Left renal pelvis (tissue), 4 donors: Measurements from ENCODE around the gene ARPC4. TPM values are rescaled to one million over a fixed set of nuclear protein-coding genes. Genes with fewer than 3 reads are reported as not detected.
"Not testable (repeated sequence)": the region's sequence is repeated elsewhere in the genome, so short reads cannot be mapped to it uniquely, and the experiment has no call there.

Experiments
- DNase-seq, 4 donors: peaks; one replicate each; pipeline ENCODE4 v3.0.0-alpha.2; 2013; ENCODE audit warnings: low read depth in 4 of 4, low spot score in 3 of 4
- polyA plus RNA-seq, 4 donors: library from polyadenylated mRNA; unstranded; fragments of 120-200 nt; gene quantifications; one replicate each; pipeline ENCODE4 v1.2.1, GENCODE V29; 2013; ENCODE audit not compliant: insufficient read length in 4 of 4

The ARPC4 gene
- polyA plus RNA-seq, 4 donors: 103 to 150 (median 131) TPM

- peak in 2 of 4 donors; percentile 50 to 57 for DNase-seq
Observed at GRCh38 chr3:9769426-9770275, 23.2 kb upstream of the ARPC4 start, which contains the start of gene CAMK1. CAMK1 (minus strand) TSS chr3:9769947; CDS start chr3:9767749, 2,198 bp downstream.

GRCh38 chr3:9770276-9770812 lies 22.5 kb upstream of the ARPC4 start:
- DNase-seq: peak in 1 of 4 donors; percentile 47

- not testable (repeated sequence) for DNase-seq
Observed at GRCh38 chr3:9771007-9771406, 21.9 kb upstream of the ARPC4 start.

GRCh38 chr3:9776896-9777693 lies 15.8 kb upstream of the ARPC4 start:
- no peak for DNase-seq

- no peak for DNase-seq
Observed at GRCh38 chr3:9777694-9778021, 15.2 kb upstream of the ARPC4 start.

GRCh38 chr3:9778143-9779074 lies 14.5 kb upstream of the ARPC4 start:
- DNase-seq: no peak

- DNase-seq: no peak
Observed at GRCh38 chr3:9779075-9779593, 13.7 kb upstream of the ARPC4 start.

- DNase-seq: no peak
Observed at GRCh38 chr3:9779721-9780457, 13.0 kb upstream of the ARPC4 start.

GRCh38 chr3:9780458-9780812 lies 12.4 kb upstream of the ARPC4 start:
- no peak for DNase-seq

GRCh38 chr3:9780910-9781309 lies 12.0 kb upstream of the ARPC4 start:
- no peak for DNase-seq

- no peak for DNase-seq
Observed at GRCh38 chr3:9781551-9781950, 11.3 kb upstream of the ARPC4 start.

- DNase-seq: no peak
Observed at GRCh38 chr3:9781978-9782603, 10.8 kb upstream of the ARPC4 start.

- DNase-seq: no peak
Observed at GRCh38 chr3:9782770-9783169, 10.1 kb upstream of the ARPC4 start.

- DNase-seq: no peak
Observed at GRCh38 chr3:9783954-9784353, 8.9 kb upstream of the ARPC4 start.

GRCh38 chr3:9784965-9785364 lies 7.9 kb upstream of the ARPC4 start:
- no peak for DNase-seq

GRCh38 chr3:9785602-9786001 lies 7.3 kb upstream of the ARPC4 start:
- DNase-seq: no peak

GRCh38 chr3:9786209-9786739 lies 6.6 kb upstream of the ARPC4 start:
- DNase-seq: no peak

- DNase-seq: no peak
Observed at GRCh38 chr3:9786825-9787669, 5.8 kb upstream of the ARPC4 start.
